Immature natural killer cell (primary cell): Measurements from ENCODE around the gene SLC44A3. TPM values are rescaled to one million over a fixed set of nuclear protein-coding genes. Genes with fewer than 3 reads are reported as not detected.

Source experiments
- DNase-seq, 3 donors: peaks; one replicate each; pipeline ENCODE4 v3.0.0; 2022; ENCODE audit warnings: mixed read lengths in 1 of 3
- H3K27ac Mint-ChIP-seq, 6 donors: one replicate each; pipeline ENCODE4 v1.8.0; 2020; ENCODE audit warnings: mixed read lengths in 6 of 6, mild to moderate bottlenecking in 5 of 6, inconsistent platforms in 4 of 6, moderate library complexity in 3 of 6
- H3K27me3 Mint-ChIP-seq, 3 donors: one replicate each; pipeline ENCODE4 v1.8.0; 2020 to 2021; ENCODE audit warnings: low read depth in 3 of 3, mild to moderate bottlenecking in 3 of 3, mixed read lengths in 3 of 3, moderate library complexity in 3 of 3, inconsistent platforms in 1 of 3
- H3K36me3 Mint-ChIP-seq, 3 donors: one replicate each; pipeline ENCODE4 v1.8.0; 2020; ENCODE audit warnings: mixed read lengths in 3 of 3, inconsistent platforms in 2 of 3, mild to moderate bottlenecking in 2 of 3
- H3K4me1 Mint-ChIP-seq, 2 donors: one replicate each; pipeline ENCODE4 v1.8.0; 2020; ENCODE audit warnings: inconsistent platforms in 2 of 2, mild to moderate bottlenecking in 2 of 2, mixed read lengths in 2 of 2, moderate library complexity in 1 of 2
- H3K4me3 Mint-ChIP-seq, 5 donors: one replicate each; pipeline ENCODE4 v1.8.0; 2020; ENCODE audit warnings: mild to moderate bottlenecking in 5 of 5, mixed read lengths in 5 of 5, inconsistent platforms in 3 of 5, moderate library complexity in 3 of 5
- H3K9me3 Mint-ChIP-seq, 6 donors: one replicate each; pipeline ENCODE4 v1.8.0; 2020; ENCODE audit warnings: mild to moderate bottlenecking in 6 of 6, mixed read lengths in 6 of 6, inconsistent platforms in 4 of 6, moderate library complexity in 3 of 6
- polyA plus RNA-seq, 3 donors: library from polyadenylated mRNA; unstranded; fragments of 300-500 nt; fragmentation: Illumina TruSeq; gene quantifications; one replicate each; pipeline ENCODE4 v1.2.3, GENCODE V29; 2021

SLC44A3 gene
- polyA plus RNA-seq, 3 donors from 2014 or later, result not detected

DNA sequence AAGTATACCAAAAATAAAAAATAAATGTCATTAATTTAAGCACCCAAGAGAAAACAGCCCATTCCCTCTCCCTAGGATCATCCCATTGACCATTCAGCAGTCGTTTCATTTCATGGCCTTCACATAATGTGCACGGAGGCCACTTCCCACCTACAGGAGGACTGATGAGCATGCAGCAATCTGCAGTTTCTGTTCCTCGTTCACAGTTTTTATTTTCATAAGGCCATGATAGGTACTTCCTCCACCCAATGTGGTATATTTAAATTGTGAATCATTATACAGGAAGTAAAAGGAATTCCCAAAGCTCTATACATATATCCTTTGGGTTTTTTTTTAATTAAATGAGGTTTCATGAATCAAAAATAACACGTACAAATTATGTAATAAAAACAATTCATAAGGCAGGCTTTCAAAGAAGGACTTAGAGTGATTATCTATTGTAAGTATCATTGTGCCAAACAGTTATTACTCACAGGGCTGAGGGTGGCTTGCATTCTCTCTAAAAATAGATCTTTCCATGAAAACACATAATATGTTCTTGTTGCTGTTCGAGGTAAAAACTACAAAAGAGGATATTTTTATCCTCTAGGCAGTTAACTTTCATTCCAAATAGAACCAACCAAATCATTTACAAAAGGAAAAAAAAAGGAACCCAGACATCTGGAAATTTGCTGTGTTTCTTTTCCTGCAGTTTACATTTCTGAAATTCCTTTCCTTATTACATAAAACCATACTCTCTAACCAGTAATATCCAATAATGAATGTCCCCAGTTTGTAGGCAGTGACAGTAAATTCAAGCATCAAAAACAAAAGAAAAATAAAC lies 27.5 kb upstream of the SLC44A3 start:
- no peak overlapping the region for H3K4me3 Mint-ChIP-seq
- no peak for DNase-seq
- H3K36me3 Mint-ChIP-seq, result no peaks in the 10 kb centered on the region
- peaks cover 0 to under 1% (median 0%) of the 10 kb centered on the region in 3 donors for H3K27me3 Mint-ChIP-seq
- H3K4me1 Mint-ChIP-seq, result peaks cover 0 to 2% of the 10 kb centered on the region in 2 donors
- H3K9me3 Mint-ChIP-seq, result peaks cover 0 to 1% (median 0%) of the 10 kb centered on the region in 6 donors
- H3K27ac Mint-ChIP-seq, result no peak overlapping the region

GRCh38 chr1:94793296-94793656 lies 26.9 kb upstream of the SLC44A3 start:
- Mint-ChIP-seq H3K4me1 (peaks cover 0 to 2% of the 10 kb centered on the region in 2 donors), H3K27me3 (peaks cover 0 to 2% (median 0%) of the 10 kb centered on the region in 3 donors), H3K27ac (no peak overlapping the region), H3K36me3 (no peaks in the 10 kb centered on the region), H3K9me3 (peaks cover 0 to 1% (median 0%) of the 10 kb centered on the region in 6 donors), H3K4me3 (no peak overlapping the region)
- no peak for DNase-seq

DNA sequence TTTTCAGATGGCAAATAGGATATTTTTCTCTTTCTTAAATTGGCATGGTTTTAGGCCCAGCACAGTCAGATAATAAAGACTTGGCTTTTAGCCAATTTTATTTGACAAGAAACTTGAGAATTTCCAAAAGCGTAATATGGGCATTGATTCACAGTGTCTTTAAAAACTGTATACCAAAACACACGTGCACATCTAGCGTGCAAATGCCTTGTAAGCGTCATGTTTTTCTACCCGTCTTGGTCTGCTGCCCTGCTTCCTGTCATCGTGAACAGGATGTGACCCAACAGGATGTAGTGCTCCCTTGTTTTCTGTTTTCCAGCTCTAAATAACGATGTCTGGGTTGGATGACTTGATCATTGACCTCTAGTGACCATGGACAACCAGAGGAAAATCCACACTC lies 24.7 kb upstream of the SLC44A3 start:
- Mint-ChIP-seq H3K27ac (peak overlapping the region in 2 of 6 donors; percentile 4 to 8), H3K9me3 (peaks cover 0 to 1% (median 0%) of the 10 kb centered on the region in 6 donors), H3K4me3 (peak overlapping the region in 1 of 5 donors; percentile 41), H3K27me3 (peaks cover 0 to 2% (median 2%) of the 10 kb centered on the region in 3 donors), H3K4me1 (peaks cover 0 to 2% of the 10 kb centered on the region in 2 donors), H3K36me3 (no peaks in the 10 kb centered on the region)
- DNase-seq, result no peak

- DNase-seq, result no peak
- Mint-ChIP-seq H3K36me3 (no peaks in the 10 kb centered on the region), H3K27ac (no peak overlapping the region), H3K4me1 (peaks cover 0 to 2% of the 10 kb centered on the region in 2 donors), H3K9me3 (peaks cover 0 to 1% (median 0%) of the 10 kb centered on the region in 6 donors), H3K27me3 (peaks cover 0 to 2% (median 2%) of the 10 kb centered on the region in 3 donors), H3K4me3 (no peak overlapping the region)
These were observed 23.9 kb upstream of the SLC44A3 start for GRCh38 chr1:94796266-94796665.

- Mint-ChIP-seq H3K4me1 (peaks cover 0 to 5% of the 10 kb centered on the region in 2 donors), H3K9me3 (peaks cover 0 to 1% (median 0%) of the 10 kb centered on the region in 6 donors), H3K36me3 (no peaks in the 10 kb centered on the region), H3K27me3 (peaks cover 0 to 2% (median 2%) of the 10 kb centered on the region in 3 donors), H3K27ac (no peak overlapping the region), H3K4me3 (no peak overlapping the region)
- DNase-seq, result no peak
These were observed 22.9 kb upstream of the SLC44A3 start for GRCh38 chr1:94797291-94797690.

DNA sequence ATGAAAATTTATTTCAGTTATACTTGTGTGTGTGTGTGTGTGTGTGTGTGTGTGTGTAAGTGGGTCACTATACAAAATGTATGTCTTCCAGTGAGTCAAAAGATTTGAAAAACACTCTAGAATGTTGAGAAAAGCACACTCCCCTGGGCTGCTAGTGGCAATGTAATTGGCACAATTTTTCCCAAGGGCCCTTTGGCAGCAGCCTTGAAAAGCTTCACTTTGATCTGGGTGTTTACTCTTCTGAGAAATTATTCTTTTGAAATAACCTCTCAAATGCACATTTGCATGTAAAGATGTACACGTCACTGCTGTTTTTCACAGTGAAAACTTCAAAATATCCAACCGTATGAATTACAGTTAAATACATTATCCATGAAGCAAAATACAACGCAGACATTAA lies 22.1 kb upstream of the SLC44A3 start:
- H3K27me3 Mint-ChIP-seq, result peaks cover 0 to 2% (median 2%) of the 10 kb centered on the region in 3 donors
- DNase-seq, result no peak
- H3K4me3 Mint-ChIP-seq, result no peak overlapping the region
- peaks cover 0 to 5% of the 10 kb centered on the region in 2 donors for H3K4me1 Mint-ChIP-seq
- no peaks in the 10 kb centered on the region for H3K36me3 Mint-ChIP-seq
- H3K27ac Mint-ChIP-seq, result no peak overlapping the region
- H3K9me3 Mint-ChIP-seq, result peaks cover 0 to 1% (median 0%) of the 10 kb centered on the region in 6 donors

DNA sequence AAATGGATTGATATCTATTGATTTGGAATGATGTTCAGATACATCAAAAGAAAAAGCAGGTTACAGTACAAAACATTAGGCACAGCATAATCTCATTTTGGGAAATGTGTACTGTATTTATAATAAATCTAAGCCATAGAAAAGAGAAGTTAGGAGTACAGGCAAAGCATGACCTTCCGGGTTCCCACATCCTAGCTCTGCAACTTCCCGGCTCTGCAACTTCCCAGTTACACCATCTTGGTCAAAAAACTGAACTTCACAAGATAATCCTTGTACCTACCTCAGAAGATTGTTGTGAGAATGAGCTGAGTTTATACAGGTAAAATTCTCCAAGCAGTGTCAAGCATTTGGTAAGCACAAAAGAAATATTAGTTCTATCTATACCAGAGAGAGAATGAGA lies 21.7 kb upstream of the SLC44A3 start:
- Mint-ChIP-seq H3K36me3 (no peaks in the 10 kb centered on the region), H3K27ac (no peak overlapping the region), H3K9me3 (peaks cover 0 to 1% (median 0%) of the 10 kb centered on the region in 6 donors), H3K4me3 (no peak overlapping the region), H3K4me1 (peaks cover 0 to 5% of the 10 kb centered on the region in 2 donors), H3K27me3 (peaks cover 0 to 2% (median 2%) of the 10 kb centered on the region in 3 donors)
- DNase-seq, result no peak

- H3K9me3 Mint-ChIP-seq, result peaks cover 0 to 1% (median 0%) of the 10 kb centered on the region in 6 donors
- H3K4me3 Mint-ChIP-seq, result no peak overlapping the region
- DNase-seq, result no peak
- peaks cover 0 to 5% of the 10 kb centered on the region in 2 donors for H3K4me1 Mint-ChIP-seq
- no peak overlapping the region for H3K27ac Mint-ChIP-seq
- H3K27me3 Mint-ChIP-seq, result peaks cover 0 to 2% (median 2%) of the 10 kb centered on the region in 3 donors
- no peaks in the 10 kb centered on the region for H3K36me3 Mint-ChIP-seq
These were observed 21.0 kb upstream of the SLC44A3 start for GRCh38 chr1:94799206-94799605.

DNA sequence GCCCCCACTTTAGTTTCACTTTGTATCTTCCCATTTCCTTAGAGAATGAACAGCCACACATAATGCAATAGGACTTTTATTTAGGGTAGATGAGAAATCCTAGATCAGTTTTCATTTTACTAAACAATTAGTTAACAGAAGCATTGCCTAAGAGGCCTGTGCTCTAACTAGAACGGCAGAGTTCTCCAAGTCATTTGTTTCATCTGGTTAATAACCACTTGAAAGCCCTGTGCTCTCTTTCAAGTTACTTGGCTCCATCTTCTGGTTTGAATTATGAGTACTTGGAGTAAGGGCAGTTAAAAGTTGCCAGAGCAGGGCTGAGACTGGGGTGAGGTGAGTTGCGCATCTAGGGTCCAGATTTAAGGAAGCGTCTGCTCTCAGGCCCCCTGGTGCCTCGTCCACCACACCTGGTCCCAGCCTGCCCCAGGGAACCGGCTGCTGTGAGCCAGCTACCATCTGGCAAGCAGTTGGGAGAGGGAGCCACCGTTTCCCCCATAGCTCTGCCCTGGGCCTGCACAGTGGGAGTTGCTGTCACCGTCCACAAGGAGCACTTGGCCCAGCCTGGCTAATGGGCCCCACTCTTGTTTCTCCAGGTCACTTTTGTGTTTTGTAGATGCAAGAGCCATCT lies 18.1 kb upstream of the SLC44A3 start:
- no peak overlapping the region for H3K27ac Mint-ChIP-seq
- DNase-seq, result no peak

GRCh38 chr1:94803106-94803505 lies 17.1 kb upstream of the SLC44A3 start:
- no peak for DNase-seq
- Mint-ChIP-seq H3K9me3 (no peaks in the 10 kb centered on the region), H3K36me3 (no peaks in the 10 kb centered on the region), H3K27ac (no peak overlapping the region), H3K4me3 (no peak overlapping the region), H3K27me3 (peaks cover 0 to 4% (median 4%) of the 10 kb centered on the region in 3 donors), H3K4me1 (peaks cover 2 to 5% of the 10 kb centered on the region in 2 donors)

More for the DNA sequence above, 18.1 kb upstream of the SLC44A3 start:
- no peak overlapping the region for H3K4me3 Mint-ChIP-seq
- H3K27me3 Mint-ChIP-seq, result peaks cover 0 to 6% (median 4%) of the 10 kb centered on the region in 3 donors
- peaks cover 2 to 5% of the 10 kb centered on the region in 2 donors for H3K4me1 Mint-ChIP-seq
- no peaks in the 10 kb centered on the region for H3K36me3 Mint-ChIP-seq
- H3K9me3 Mint-ChIP-seq, result no peaks in the 10 kb centered on the region

DNA sequence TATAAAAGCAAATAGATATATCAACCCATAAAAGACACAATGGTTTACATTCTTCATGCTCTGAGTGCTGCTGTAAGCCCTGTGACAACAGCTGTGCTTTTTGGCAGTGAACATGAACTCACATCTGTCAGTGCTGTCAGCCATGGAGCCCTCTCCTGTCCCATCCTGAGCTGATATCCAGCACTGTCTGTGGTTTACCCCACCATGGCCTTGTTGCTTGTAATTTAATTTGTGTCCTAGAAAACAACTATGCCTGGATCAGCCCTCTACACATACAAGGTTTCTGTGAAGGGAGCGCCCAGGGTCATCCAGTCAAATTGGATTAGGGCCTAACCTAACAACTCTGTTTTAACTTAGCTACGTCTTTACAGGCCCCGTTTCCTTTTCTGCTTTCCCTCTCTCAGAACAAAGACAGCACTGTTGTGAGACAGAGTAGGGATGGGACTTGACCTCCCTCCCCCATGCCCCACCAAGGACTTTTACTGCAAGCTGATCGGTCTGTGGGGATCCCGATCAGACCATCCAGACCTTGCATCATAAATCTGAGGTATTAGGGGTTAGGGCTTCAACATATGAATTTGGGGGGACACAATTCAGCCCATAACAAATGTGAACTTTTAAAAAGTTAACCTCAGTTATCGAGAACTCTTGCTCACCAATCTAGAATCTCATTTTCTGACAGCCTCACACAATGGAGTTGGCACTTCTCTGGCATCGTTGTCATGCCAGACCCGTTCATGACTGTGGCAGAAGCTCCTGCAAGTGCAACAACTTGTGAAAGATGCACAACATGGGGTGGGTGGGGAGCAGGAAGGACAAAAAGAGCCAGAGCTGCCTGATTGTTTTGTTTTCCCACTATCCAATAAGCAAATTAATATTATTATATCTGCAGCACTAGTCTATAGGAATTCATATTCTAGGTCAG lies 16.4 kb upstream of the SLC44A3 start:
- peaks cover 2 to 5% of the 10 kb centered on the region in 2 donors for H3K4me1 Mint-ChIP-seq
- no peak overlapping the region for H3K4me3 Mint-ChIP-seq
- H3K9me3 Mint-ChIP-seq, result no peaks in the 10 kb centered on the region
- DNase-seq, result no peak
- peaks cover 0 to 4% (median 3%) of the 10 kb centered on the region in 3 donors for H3K27me3 Mint-ChIP-seq
- H3K36me3 Mint-ChIP-seq, result no peaks in the 10 kb centered on the region
- no peak overlapping the region for H3K27ac Mint-ChIP-seq

- Mint-ChIP-seq H3K4me1 (peaks cover 2 to 5% of the 10 kb centered on the region in 2 donors), H3K27me3 (peaks cover 0 to 4% (median 4%) of the 10 kb centered on the region in 3 donors), H3K9me3 (no peaks in the 10 kb centered on the region), H3K27ac (no peak overlapping the region), H3K4me3 (no peak overlapping the region), H3K36me3 (no peaks in the 10 kb centered on the region)
- no peak for DNase-seq
These were observed 15.7 kb upstream of the SLC44A3 start for GRCh38 chr1:94804442-94804837.

DNA sequence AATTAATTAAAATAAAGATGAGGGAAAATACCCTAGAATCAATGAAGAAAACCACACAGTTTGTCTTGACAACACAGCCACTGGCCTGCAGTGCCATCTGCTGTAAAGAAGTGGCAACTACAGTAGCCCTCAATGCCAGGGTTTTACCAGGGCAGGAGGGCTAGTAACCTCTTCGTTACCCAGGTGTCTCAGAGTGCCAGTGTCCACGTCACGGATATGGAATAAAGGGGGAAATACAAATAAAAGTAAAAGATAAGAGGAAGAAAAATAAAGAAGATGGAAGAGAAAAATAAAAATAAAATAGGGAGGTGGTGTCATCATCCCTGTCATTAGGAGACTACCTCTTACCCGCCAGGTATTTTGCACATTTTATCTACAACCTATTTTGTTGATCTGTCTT lies 14.2 kb upstream of the SLC44A3 start:
- Mint-ChIP-seq H3K27ac (no peak overlapping the region), H3K9me3 (no peaks in the 10 kb centered on the region), H3K36me3 (no peaks in the 10 kb centered on the region), H3K4me3 (no peak overlapping the region), H3K4me1 (peaks cover 2 to 5% of the 10 kb centered on the region in 2 donors), H3K27me3 (peaks cover 0 to 4% (median 4%) of the 10 kb centered on the region in 3 donors)
- DNase-seq, result peak; percentile 34 to 50 (median 41)
